ENCODE data around the gene RPS27. TPM values are rescaled to one million over a fixed set of nuclear protein-coding genes. Genes with fewer than 3 reads are reported as not detected.
A peak's percentile ranks its signal among the peaks of the same experiment; 100 is the strongest.

RPS27 gene
- total RNA-seq, 1 donor from 2014 or later, result 1,149 TPM

DNA sequence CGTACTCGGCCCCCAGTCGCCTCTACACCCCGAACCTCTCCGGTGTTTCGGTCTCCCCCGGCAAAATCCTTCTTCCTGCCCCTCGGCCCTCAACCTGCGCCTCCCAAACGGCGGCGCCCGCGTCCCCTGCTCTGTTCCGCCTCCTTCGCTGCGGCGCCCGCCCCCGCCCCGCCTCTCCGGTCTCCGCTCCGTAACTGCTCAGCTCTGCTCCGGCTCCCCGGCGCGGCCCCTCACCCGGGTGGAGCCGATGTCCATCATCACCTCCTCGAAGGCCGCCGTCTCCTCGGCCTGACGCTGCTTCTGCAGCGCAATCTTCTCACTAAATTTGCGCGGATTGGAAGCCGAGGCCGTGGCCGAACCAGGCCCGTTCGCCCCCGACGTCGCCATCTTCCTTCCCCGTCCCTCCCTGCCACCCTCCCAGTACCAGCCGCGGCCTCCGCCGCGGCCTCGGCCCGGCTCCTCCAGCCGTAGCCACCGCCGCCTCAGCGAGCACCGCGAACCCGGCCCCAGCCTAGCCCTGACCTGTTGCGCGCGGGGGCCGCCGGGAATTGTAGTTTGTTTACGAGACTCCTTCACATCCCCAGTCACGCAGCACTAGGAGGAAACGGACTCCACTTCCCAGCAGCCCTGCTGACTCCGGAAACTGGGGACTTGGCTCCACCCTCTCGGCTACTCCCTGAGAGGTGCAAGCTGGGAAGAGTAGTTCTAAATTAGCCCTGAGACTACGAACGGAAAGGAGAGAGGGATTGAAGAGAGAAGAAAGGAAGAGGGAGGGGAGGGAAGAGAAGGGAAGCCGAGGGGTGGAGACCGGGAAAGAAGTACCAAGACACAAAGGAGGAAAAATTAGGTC lies 32.2 kb upstream of the RPS27 start, which contains the start of gene CRTC2:
TSS of gene CRTC2 (minus strand) at position 502 of the 850 bp plus-strand sequence. CDS start at position 387, 115 bp downstream.
- H3K27me3 Mint-ChIP-seq (ENCODE audit: low read depth, unreplicated experiment), result no peaks in the 10 kb centered on the region
- Histone ChIP-seq H3K4me1 (ENCODE audit: insufficient read depth, low read length) (peaks cover 31% of the 10 kb centered on the region), H3K4me3 (ENCODE audit: insufficient read depth, low read depth, low read length) (peak within 1 kb of the TSS; percentile 81), H3K9ac (ENCODE audit: low read length) (peak within 1 kb of the TSS; percentile 91), H3K27me3 (ENCODE audit: insufficient read depth, low read length) (no peaks in the 10 kb centered on the region), H4K20me1 (ENCODE audit: insufficient read depth, low read length) (peaks cover 54% of the 10 kb centered on the region), H3K36me3 (ENCODE audit: insufficient read depth, low read length) (no peaks in the 10 kb centered on the region), H3K79me2 (ENCODE audit: insufficient read depth, low read length) (peaks cover 77% of the 10 kb centered on the region), H2AFZ (ENCODE audit: low read depth, low read length) (peak within 1 kb of the TSS; percentile 76), H3K4me2 (ENCODE audit: low read length) (peak within 1 kb of the TSS; percentile 97), H3K9me3 (ENCODE audit: insufficient read depth, low read depth, low read length) (no peaks in the 10 kb centered on the region), H3K27ac (ENCODE audit: low read depth, low read length) (peak within 1 kb of the TSS; percentile 72)
- DNase-seq (ENCODE audit: low read depth) (peak; percentile 96), FAIRE-seq (peak; percentile 56)
- H3K4me1 Mint-ChIP-seq (ENCODE audit: low read depth, unreplicated experiment), result peaks cover 38% of the 10 kb centered on the region
- peak within 1 kb of the TSS; percentile 94 for H3K27ac Mint-ChIP-seq (ENCODE audit: unreplicated experiment)
- no peaks in the 10 kb centered on the region for H3K9me3 Mint-ChIP-seq (ENCODE audit: unreplicated experiment)
- peaks cover 9% of the 10 kb centered on the region for H3K36me3 Mint-ChIP-seq (ENCODE audit: low read depth, unreplicated experiment)
- H3K4me3 Mint-ChIP-seq (ENCODE audit: unreplicated experiment), result peak within 1 kb of the TSS; percentile 99
- TF ChIP-seq, protein P1, sequence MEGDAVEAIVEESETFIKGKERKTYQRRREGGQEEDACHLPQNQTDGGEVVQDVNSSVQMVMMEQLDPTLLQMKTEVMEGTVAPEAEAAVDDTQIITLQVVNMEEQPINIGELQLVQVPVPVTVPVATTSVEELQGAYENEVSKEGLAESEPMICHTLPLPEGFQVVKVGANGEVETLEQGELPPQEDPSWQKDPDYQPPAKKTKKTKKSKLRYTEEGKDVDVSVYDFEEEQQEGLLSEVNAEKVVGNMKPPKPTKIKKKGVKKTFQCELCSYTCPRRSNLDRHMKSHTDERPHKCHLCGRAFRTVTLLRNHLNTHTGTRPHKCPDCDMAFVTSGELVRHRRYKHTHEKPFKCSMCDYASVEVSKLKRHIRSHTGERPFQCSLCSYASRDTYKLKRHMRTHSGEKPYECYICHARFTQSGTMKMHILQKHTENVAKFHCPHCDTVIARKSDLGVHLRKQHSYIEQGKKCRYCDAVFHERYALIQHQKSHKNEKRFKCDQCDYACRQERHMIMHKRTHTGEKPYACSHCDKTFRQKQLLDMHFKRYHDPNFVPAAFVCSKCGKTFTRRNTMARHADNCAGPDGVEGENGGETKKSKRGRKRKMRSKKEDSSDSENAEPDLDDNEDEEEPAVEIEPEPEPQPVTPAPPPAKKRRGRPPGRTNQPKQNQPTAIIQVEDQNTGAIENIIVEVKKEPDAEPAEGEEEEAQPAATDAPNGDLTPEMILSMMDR (IDR thresholded peaks at IDR 0.05; ENCODE audit: insufficient read depth, low read depth, low read length), result no peak
- TF ChIP-seq EZH2 (IDR thresholded peaks at IDR 0.05; ENCODE audit: insufficient read depth, low read length), result no peak

DNA sequence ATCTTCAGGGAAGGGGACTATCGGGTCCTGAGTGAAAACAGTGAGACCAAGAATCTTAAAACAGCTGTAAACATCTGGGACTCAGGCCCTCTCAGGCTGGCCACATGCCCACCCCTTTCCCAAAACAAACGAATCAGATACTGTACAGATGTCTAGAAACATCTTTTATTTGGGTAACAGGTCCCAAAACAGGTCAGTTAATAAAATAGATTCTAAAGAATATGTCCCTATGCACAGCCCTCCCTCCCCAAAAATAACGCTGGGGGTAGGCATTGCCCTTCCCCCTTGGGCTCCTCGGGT lies 31.7 kb upstream of the RPS27 start:
- Histone ChIP-seq H4K20me1 (ENCODE audit: insufficient read depth, low read length) (peaks cover 48% of the 10 kb centered on the region), H3K4me2 (ENCODE audit: low read length) (peak overlapping the region; percentile 97), H2AFZ (ENCODE audit: low read depth, low read length) (no peak overlapping the region), H3K4me1 (ENCODE audit: insufficient read depth, low read length) (peaks cover 31% of the 10 kb centered on the region), H3K79me2 (ENCODE audit: insufficient read depth, low read length) (peaks cover 74% of the 10 kb centered on the region), H3K36me3 (ENCODE audit: insufficient read depth, low read length) (no peaks in the 10 kb centered on the region), H3K27me3 (ENCODE audit: insufficient read depth, low read length) (no peaks in the 10 kb centered on the region), H3K9me3 (ENCODE audit: insufficient read depth, low read depth, low read length) (no peaks in the 10 kb centered on the region), H3K27ac (ENCODE audit: low read depth, low read length) (peak overlapping the region; percentile 37), H3K4me3 (ENCODE audit: insufficient read depth, low read depth, low read length) (no peak overlapping the region), H3K9ac (ENCODE audit: low read length) (peak overlapping the region; percentile 91)
- Mint-ChIP-seq H3K9me3 (ENCODE audit: unreplicated experiment) (no peaks in the 10 kb centered on the region), H3K27ac (ENCODE audit: unreplicated experiment) (peak overlapping the region; percentile 94), H3K36me3 (ENCODE audit: low read depth, unreplicated experiment) (peaks cover 9% of the 10 kb centered on the region), H3K27me3 (ENCODE audit: low read depth, unreplicated experiment) (no peaks in the 10 kb centered on the region), H3K4me3 (ENCODE audit: unreplicated experiment) (peak overlapping the region; percentile 99), H3K4me1 (ENCODE audit: low read depth, unreplicated experiment) (peaks cover 37% of the 10 kb centered on the region)
- no peak for FAIRE-seq
- no peak for TF ChIP-seq EZH2 (IDR thresholded peaks at IDR 0.05; ENCODE audit: insufficient read depth, low read length)
- TF ChIP-seq, protein P1 (IDR thresholded peaks at IDR 0.05; ENCODE audit: insufficient read depth, low read depth, low read length), result no peak
- no peak for DNase-seq (ENCODE audit: low read depth)

DNA sequence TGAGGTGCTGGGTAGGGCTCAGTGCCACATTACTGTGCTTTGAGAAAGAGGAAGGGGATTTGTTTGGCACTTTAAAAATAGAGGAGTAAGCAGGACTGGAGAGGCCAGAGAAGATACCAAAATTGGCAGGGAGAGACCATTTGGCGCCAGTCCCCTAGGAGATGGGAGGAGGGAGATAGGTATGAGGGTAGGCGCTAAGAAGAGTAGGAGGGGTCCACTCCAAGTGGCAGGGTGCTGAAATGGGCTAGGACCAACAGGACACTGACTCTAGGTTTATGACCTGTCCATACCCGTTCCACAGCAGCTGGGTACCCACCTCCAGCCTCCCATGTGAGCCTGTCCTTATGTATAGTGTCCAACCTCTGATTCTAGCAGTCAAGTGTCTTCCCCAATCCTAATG lies 31.1 kb upstream of the RPS27 start:
- H3K9ac ChIP-seq (ENCODE audit: low read length), result no peak overlapping the region
- Mint-ChIP-seq H3K9me3 (ENCODE audit: unreplicated experiment) (no peaks in the 10 kb centered on the region), H3K4me3 (ENCODE audit: unreplicated experiment) (peak overlapping the region; percentile 99), H3K4me1 (ENCODE audit: low read depth, unreplicated experiment) (peaks cover 34% of the 10 kb centered on the region), H3K27ac (ENCODE audit: unreplicated experiment) (no peak overlapping the region), H3K27me3 (ENCODE audit: low read depth, unreplicated experiment) (no peaks in the 10 kb centered on the region), H3K36me3 (ENCODE audit: low read depth, unreplicated experiment) (peaks cover 9% of the 10 kb centered on the region)
- no peak overlapping the region for H3K4me2 ChIP-seq (ENCODE audit: low read length)
- no peaks in the 10 kb centered on the region for H3K9me3 ChIP-seq (ENCODE audit: insufficient read depth, low read depth, low read length)
- peaks cover 70% of the 10 kb centered on the region for H3K79me2 ChIP-seq (ENCODE audit: insufficient read depth, low read length)
- no peak overlapping the region for H2AFZ ChIP-seq (ENCODE audit: low read depth, low read length)
- TF ChIP-seq, protein P1 (IDR thresholded peaks at IDR 0.05; ENCODE audit: insufficient read depth, low read depth, low read length), result no peak
- TF ChIP-seq EZH2 (IDR thresholded peaks at IDR 0.05; ENCODE audit: insufficient read depth, low read length), result no peak
- FAIRE-seq (no peak), DNase-seq (ENCODE audit: low read depth) (no peak)
- peaks cover 31% of the 10 kb centered on the region for H3K4me1 ChIP-seq (ENCODE audit: insufficient read depth, low read length)
- no peak overlapping the region for H3K4me3 ChIP-seq (ENCODE audit: insufficient read depth, low read depth, low read length)
- no peak overlapping the region for H3K27ac ChIP-seq (ENCODE audit: low read depth, low read length)
- H3K36me3 ChIP-seq (ENCODE audit: insufficient read depth, low read length), result no peaks in the 10 kb centered on the region
- no peaks in the 10 kb centered on the region for H3K27me3 ChIP-seq (ENCODE audit: insufficient read depth, low read length)
- H4K20me1 ChIP-seq (ENCODE audit: insufficient read depth, low read length), result peaks cover 43% of the 10 kb centered on the region

All from astrocyte (in vitro differentiated cells and primary cell).